Endothelial cell of umbilical vein (primary cell): Measurements from ENCODE around the gene MICAL3. TPM values are rescaled to one million over a fixed set of nuclear protein-coding genes. Genes with fewer than 3 reads are reported as not detected.

Experiments used
- BruUV-seq: library from RNA; stranded (reverse); fragments of 400-500 nt; replicated peaks from 2 replicates; lab custom pipeline; 2021; lab: Mats Ljungman, UMichigan
- CTCF ChIA-PET: fragments of 300-600, 350-600 bp; sonication (Branson Sonifier 250); formaldehyde crosslinking; loops from one replicate; lab custom pipeline; 2021; ENCODE audit warnings: antibody characterized with exemption, inconsistent platforms; lab: Charles Lee
- POLR2A ChIA-PET: fragments of 300-600, 350-600 bp; sonication (Branson Sonifier 250); formaldehyde crosslinking; loops from one replicate; lab custom pipeline; 2021; ENCODE audit warnings: antibody characterized with exemption, inconsistent platforms; lab: Charles Lee
- DNase-seq: peaks from one replicate; pipeline ENCODE4 v3.0.0-alpha.2; 2011; ENCODE audit warnings: low read depth, low spot score
- FAIRE-seq: peaks from 2 replicates; lab custom pipeline; 2011; peaks lifted over from hg19 to GRCh38; lab: Jason Lieb, UNC
- H2AFZ ChIP-seq: 2 replicates; pipeline ENCODE4 v1.6.0; 2012; ENCODE audit warnings: low read depth, low read length, control low read depth, inconsistent platforms
- H3K27ac ChIP-seq: 2 replicates; pipeline ENCODE4 v1.5.1; 2011; ENCODE audit warnings: low read depth, mild to moderate bottlenecking, control low read depth, low read length, moderate library complexity; ENCODE audit not compliant: insufficient read depth
- H3K27me3 ChIP-seq, 2 experiments: 2 replicates each; pipeline versions ENCODE4 v1.6.0 to v1.6.1; 2011; ENCODE audit warnings: low read length in 2 of 2, mixed read lengths in 1 of 2; ENCODE audit not compliant: control insufficient read depth in 2 of 2, insufficient read depth in 2 of 2
- H3K36me3 ChIP-seq, 2 experiments: 2 replicates in 1 of 2; 3 replicates in 1 of 2; pipeline ENCODE4 v1.5.1; 2011; ENCODE audit warnings: low read length in 2 of 2, mild to moderate bottlenecking in 1 of 2, moderate library complexity in 1 of 2; ENCODE audit not compliant: control insufficient read depth in 2 of 2, insufficient read depth in 2 of 2; ENCODE audit errors: extremely low read depth in 1 of 2
- H3K4me1 ChIP-seq: 3 replicates; pipeline ENCODE4 v1.5.1; 2011; ENCODE audit warnings: mild to moderate bottlenecking, low read length; ENCODE audit not compliant: control insufficient read depth, insufficient read depth; ENCODE audit errors: extremely low read depth
- H3K4me2 ChIP-seq: 2 replicates; pipeline ENCODE4 v1.6.1; 2011; ENCODE audit warnings: low read length, control low read depth, mixed read lengths; ENCODE audit not compliant: insufficient read depth
- H3K4me3 ChIP-seq, 3 experiments: fragments of 200-600 bp in 1 of 3; sonication (generic), shearing (Covaris generic) in 1 of 3; replicated peaks in 1 of 3; 2 replicates each; pipeline ENCODE4 v1.5.1; 2011 to 2016; ENCODE audit warnings: control low read depth in 3 of 3, low read length in 3 of 3, mild to moderate bottlenecking in 2 of 3, inconsistent platforms in 1 of 3, low read depth in 1 of 3, moderate library complexity in 1 of 3; ENCODE audit not compliant: insufficient read depth in 1 of 3
- H3K79me2 ChIP-seq: 2 replicates; pipeline ENCODE4 v1.6.0; 2012; ENCODE audit warnings: low read length, inconsistent platforms; ENCODE audit not compliant: control insufficient read depth, insufficient read depth
- H3K9ac ChIP-seq: replicated peaks from 2 replicates; pipeline ENCODE3; 2011; ENCODE audit warnings: low read length, control low read depth; ENCODE audit not compliant: insufficient read depth; ENCODE audit errors: extremely low read depth
- H3K9me1 ChIP-seq: replicated peaks from 3 replicates; pipeline ENCODE4 v1.6.0; 2011; ENCODE audit warnings: mild to moderate bottlenecking, low read length; ENCODE audit not compliant: control insufficient read depth, insufficient read depth; ENCODE audit errors: extremely low read depth
- H3K9me3 ChIP-seq: replicated peaks from 2 replicates; pipeline ENCODE4 v1.5.1; 2012; ENCODE audit warnings: low read length, inconsistent platforms; ENCODE audit not compliant: control insufficient read depth, insufficient read depth
- H4K20me1 ChIP-seq: replicated peaks from 2 replicates; pipeline ENCODE3; 2011; ENCODE audit warnings: mild to moderate bottlenecking, low read length; ENCODE audit not compliant: control insufficient read depth, insufficient read depth; ENCODE audit errors: extremely low read depth
- CTCF ChIP-seq, 2 donors: IDR thresholded peaks; 1 replicate in 1 of 2; 2 replicates in 1 of 2; pipeline ENCODE4 v1.5.1; 2011; ENCODE audit warnings: low read length in 2 of 2, mild to moderate bottlenecking in 2 of 2, moderate library complexity in 2 of 2, control low read depth in 1 of 2, inconsistent platforms in 1 of 2, low read depth in 1 of 2; ENCODE audit not compliant: insufficient read depth in 1 of 2; ENCODE audit errors: extremely low read depth in 1 of 2
- EZH2 ChIP-seq: IDR thresholded peaks from 2 replicates; pipeline ENCODE4 v1.6.1; 2012; ENCODE audit warnings: borderline replicate concordance, low read depth, mild to moderate bottlenecking, moderate library complexity, low read length, inconsistent platforms; ENCODE audit not compliant: severe bottlenecking
- FOS ChIP-seq: IDR thresholded peaks from 2 replicates; pipeline ENCODE4 v1.6.1; 2011; ENCODE audit warnings: mild to moderate bottlenecking, low read length, moderate library complexity, borderline replicate concordance; ENCODE audit not compliant: insufficient read depth
- GATA2 ChIP-seq: IDR thresholded peaks from 2 replicates; pipeline ENCODE4 v1.7.0; 2011; ENCODE audit warnings: low read depth, mild to moderate bottlenecking, moderate library complexity, mixed read lengths, low read length; ENCODE audit not compliant: insufficient read length, insufficient read depth
- JUN ChIP-seq: IDR thresholded peaks from 2 replicates; pipeline ENCODE4 v1.6.1; 2011; ENCODE audit warnings: borderline replicate concordance, low read depth; ENCODE audit not compliant: insufficient read length, insufficient read depth
- MAX ChIP-seq: IDR thresholded peaks from 2 replicates; pipeline ENCODE4 v1.6.1; 2011; ENCODE audit not compliant: insufficient read depth, insufficient read length
- MYC ChIP-seq: IDR thresholded peaks from one replicate; pipeline ENCODE4 v1.6.1; 2011; ENCODE audit warnings: mild to moderate bottlenecking, low read depth, low read length
- POLR2A ChIP-seq: IDR thresholded peaks from 2 replicates; pipeline ENCODE4 v1.6.1; 2012; ENCODE audit warnings: low read depth, mild to moderate bottlenecking, control low read depth, low read length
- POLR2AphosphoS5 ChIP-seq: IDR thresholded peaks from 2 replicates; pipeline ENCODE4 v1.6.1; 2012; ENCODE audit warnings: low read depth, mild to moderate bottlenecking, control low read depth, low read length, moderate library complexity; ENCODE audit not compliant: insufficient read depth
- dilution Hi-C: fragments of 300-500 bp; cut with MboI; formaldehyde crosslinking; loops from one replicate; pipeline ENCODE4 v1.15.0; 2019; ENCODE audit warnings: low sequenced_read_pairs; ENCODE audit not compliant: extremely low pct_ligation_motif_present
- intact Hi-C: fragments of 100-400 bp; cut with micrococcal nuclease; formaldehyde crosslinking; loops from one replicate; pipeline ENCODE4 v1.10.0; 2022
- polyA plus RNA-seq, 4 experiments: library from polyadenylated mRNA; depleted of rRNA in 3 of 4; stranded (reverse) in 3 of 4; unstranded in 1 of 4; fragments of >200 nt; gene quantifications; 2 replicates each; pipeline versions ENCODE4 v1.2.1 to v1.2.3, GENCODE V29; 2011 to 2012; ENCODE audit warnings: missing spikeins in 1 of 4
- total RNA-seq: library from RNA; stranded (reverse); gene quantifications from 2 replicates; pipeline ENCODE4 v1.2.3, GENCODE V29; 2021

The MICAL3 gene
- total and polyA plus RNA-seq, 2 donors (not counting 3 experiments of a cell fraction or from before 2014, with no cell fraction given), result 14.5 to 63.7 TPM

DNA sequence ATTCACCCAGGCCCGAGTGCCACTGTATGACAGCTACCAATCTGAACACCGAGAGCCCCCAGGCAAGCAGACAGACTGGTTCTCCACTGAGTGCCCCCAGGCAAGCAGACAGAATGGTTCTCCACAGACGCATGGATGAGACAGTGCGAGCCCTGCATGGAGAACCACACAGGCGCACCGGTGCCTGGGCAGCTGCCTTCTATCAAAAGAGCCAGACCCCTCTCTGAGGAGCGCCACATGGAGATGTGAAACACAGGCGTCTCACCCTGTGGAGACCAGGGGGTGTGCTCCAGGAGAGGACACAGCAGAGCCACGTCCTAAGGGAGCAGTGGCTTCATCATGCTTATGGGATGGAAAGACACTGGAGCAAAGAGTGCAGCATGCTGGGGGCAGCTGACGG, 155.6 kb downstream of the MICAL3 start:
- Histone ChIP-seq H3K79me2 (no peaks in the 10 kb centered on the region), H3K27me3 (no peaks in the 10 kb centered on the region), H3K9me1 (no peaks in the 10 kb centered on the region), H3K36me3 (peaks cover 5 to 28% of the 10 kb centered on the region in 2 experiments), H3K9me3 (no peaks in the 10 kb centered on the region), H3K27ac (no peak overlapping the region), H2AFZ (no peak overlapping the region), H3K4me1 (no peaks in the 10 kb centered on the region), H3K4me3 (no peak overlapping the region), H4K20me1 (no peaks in the 10 kb centered on the region), H3K9ac (no peak overlapping the region), H3K4me2 (no peak overlapping the region)
- CTCF ChIA-PET, result interaction anchor here (0.6 to 1.4 kb wide), 3 partner anchors 20 to 209 kb away, joined by 3 to 6 read pairs (median 3); partner anchors contain the start of gene PEX26
- DNase-seq (no peak), FAIRE-seq (no peak)
- dilution Hi-C loops (no loop called here), intact Hi-C loops (no loop called here)
- POLR2A ChIA-PET, result no interaction called here
- TF ChIP-seq FOS, result no peak
- no peak for TF ChIP-seq EZH2
- no peak for TF ChIP-seq MAX
- no peak for TF ChIP-seq GATA2
- no peak for TF ChIP-seq POLR2AphosphoS5
- no peak for TF ChIP-seq MYC
- TF ChIP-seq JUN, result no peak
- no peak for TF ChIP-seq POLR2A
- TF ChIP-seq CTCF (IDR thresholded peaks at IDR 0.05; ENCODE audit: extremely low read depth in 1 of 2, insufficient read depth in 1 of 2, low read depth in 1 of 2, low read length in 2 of 2), result no peak
- BruUV-seq, result no TSS peak
